Anterior cingulate cortex (tissue), 58 donors: Measurements from ENCODE around the gene THBS2.
"Not testable (repeated sequence)": the region's sequence is repeated elsewhere in the genome, so short reads cannot be mapped to it uniquely, and the experiment has no call there.

Experiments used
- DNase-seq, 58 donors: peaks; one replicate each; lab custom pipeline; 2025; lab: John Stamatoyannopoulos, UW

THBS2 gene

GRCh38 chr6:169253337-169254238 is at the start of gene THBS2:
Gene THBS2, minus strand, starts transcription at chr6:169253846. Its CDS starts 3,062 bp downstream, at chr6:169250784.
- DNase-seq = peak in 13 of 58 donors; percentile 17 to 44 (median 31)

GRCh38 chr6:169302716-169303115 is 49.1 kb upstream of the THBS2 start:
- no peak for DNase-seq

- no peak for DNase-seq
These were observed 48.6 kb upstream of the THBS2 start for GRCh38 chr6:169302255-169302654.

GRCh38 chr6:169300916-169301315 is 47.3 kb upstream of the THBS2 start:
- DNase-seq = no peak

GRCh38 chr6:169298626-169299025 is 45.0 kb upstream of the THBS2 start:
- DNase-seq = not testable (repeated sequence)

GRCh38 chr6:169296622-169297021 is 43.0 kb upstream of the THBS2 start:
- DNase-seq = no peak

GRCh38 chr6:169296170-169296569 is 42.5 kb upstream of the THBS2 start:
- no peak for DNase-seq

- DNase-seq = no peak
These were observed 39.5 kb upstream of the THBS2 start for GRCh38 chr6:169293196-169293595.

GRCh38 chr6:169292338-169293124 is 38.9 kb upstream of the THBS2 start:
- no peak for DNase-seq

GRCh38 chr6:169291646-169292337 is 38.1 kb upstream of the THBS2 start:
- DNase-seq = no peak

GRCh38 chr6:169291148-169291547 is 37.5 kb upstream of the THBS2 start:
- no peak for DNase-seq

GRCh38 chr6:169289619-169290339 is 36.1 kb upstream of the THBS2 start:
- DNase-seq = no peak

GRCh38 chr6:169289257-169289618 is 35.6 kb upstream of the THBS2 start:
- no peak for DNase-seq

GRCh38 chr6:169288591-169288990 is 34.9 kb upstream of the THBS2 start:
- DNase-seq = no peak

GRCh38 chr6:169287675-169288074 is 34.0 kb upstream of the THBS2 start:
- DNase-seq = no peak

- no peak for DNase-seq
These were observed 33.3 kb upstream of the THBS2 start for GRCh38 chr6:169286961-169287360.

- no peak for DNase-seq
These were observed 31.5 kb upstream of the THBS2 start for GRCh38 chr6:169285165-169285564.

GRCh38 chr6:169283924-169284323 is 30.3 kb upstream of the THBS2 start:
- DNase-seq = no peak

GRCh38 chr6:169282043-169282442 is 28.4 kb upstream of the THBS2 start:
- no peak for DNase-seq

- no peak for DNase-seq
These were observed 24.0 kb upstream of the THBS2 start for GRCh38 chr6:169277619-169278018.
